H1 (cell line): ENCODE measurements around the gene CRTAC1.

Experiments
- CBX5 ChIP-seq: fragments of 300-800, 300-1000 bp; sonication (generic); IDR thresholded peaks from 2 replicates; pipeline ENCODE4 v1.7.1; 2016; ENCODE audit warnings: antibody characterized with exemption, low read length, low read depth
- CEBPB ChIP-seq: IDR thresholded peaks from 2 replicates; pipeline ENCODE4 v1.6.1; 2012; ENCODE audit warnings: low read depth, low read length
- CTCF ChIP-seq, 3 experiments: IDR thresholded peaks; 1 replicate in 2 of 3; 2 replicates in 1 of 3; pipeline versions ENCODE4 v1.5.1 to v1.6.1; 2011; ENCODE audit warnings: low read length in 3 of 3, mild to moderate bottlenecking in 3 of 3, inconsistent platforms in 2 of 3, low read depth in 1 of 3, moderate library complexity in 1 of 3; ENCODE audit not compliant: insufficient read depth in 1 of 3; ENCODE audit errors: control extremely low read depth in 1 of 3
- POLR2AphosphoS5 ChIP-seq: IDR thresholded peaks from 2 replicates; pipeline ENCODE4 v1.6.1; 2011; ENCODE audit warnings: low read depth, low read length
- SP2 ChIP-seq: IDR thresholded peaks from 2 replicates; pipeline ENCODE4 v1.6.1; 2012; ENCODE audit warnings: mild to moderate bottlenecking, low read length, inconsistent platforms
- TCF12 ChIP-seq: IDR thresholded peaks from 2 replicates; pipeline ENCODE4 v1.6.1; 2011; ENCODE audit warnings: low read depth, mild to moderate bottlenecking, low read length
- USF2 ChIP-seq: IDR thresholded peaks from 2 replicates; pipeline ENCODE4 v1.6.1; 2011; ENCODE audit warnings: low read length, improper control_type of control experiment

- no peak for TF ChIP-seq CTCF (IDR thresholded peaks at IDR 0.05; ENCODE audit: control extremely low read depth in 1 of 3, insufficient read depth in 1 of 3, low read depth in 1 of 3, low read length in 3 of 3)
- TF ChIP-seq POLR2AphosphoS5 = no peak
- no peak for TF ChIP-seq CEBPB
- no peak for TF ChIP-seq SP2
- TF ChIP-seq CBX5 = no peak
- no peak for TF ChIP-seq USF2
- no peak for TF ChIP-seq TCF12
Measured at GRCh38 chr10:97927622-97928021, 102.8 kb downstream of the CRTAC1 start.
